HG03442 (cell line): ENCODE results near the gene CWC27.
A peak's percentile ranks its signal among the peaks of the same experiment; 100 is the strongest.

Experiments used
- ATAC-seq: cut with Tn5 transposase; IDR thresholded peaks from one replicate; pipeline ENCODE4 v1.9.1; 2021; ENCODE audit warnings: mild to moderate bottlenecking, moderate library complexity; ENCODE audit not compliant: unreplicated experiment

CWC27 gene

DNA sequence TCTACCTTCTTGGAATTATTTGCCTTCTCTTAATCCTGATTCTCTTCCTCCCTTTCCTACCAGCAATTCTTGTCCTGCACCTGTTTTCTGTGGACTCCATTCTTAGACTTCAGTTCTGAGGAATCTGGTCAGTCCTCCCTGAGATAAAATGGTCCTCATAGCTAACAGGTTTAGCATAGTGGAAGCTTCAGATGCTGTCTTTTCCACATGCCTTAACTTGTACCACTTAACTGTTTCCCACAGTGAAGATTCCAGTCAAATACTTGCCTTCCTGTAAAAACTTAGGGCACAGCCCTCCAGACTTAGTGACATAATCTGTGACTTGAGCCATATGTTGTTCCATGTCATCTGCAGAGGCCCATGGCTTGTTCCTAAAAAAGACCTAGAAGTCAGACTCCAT is 261.3 kb downstream of the CWC27 start:
- ATAC-seq, result no peak

DNA sequence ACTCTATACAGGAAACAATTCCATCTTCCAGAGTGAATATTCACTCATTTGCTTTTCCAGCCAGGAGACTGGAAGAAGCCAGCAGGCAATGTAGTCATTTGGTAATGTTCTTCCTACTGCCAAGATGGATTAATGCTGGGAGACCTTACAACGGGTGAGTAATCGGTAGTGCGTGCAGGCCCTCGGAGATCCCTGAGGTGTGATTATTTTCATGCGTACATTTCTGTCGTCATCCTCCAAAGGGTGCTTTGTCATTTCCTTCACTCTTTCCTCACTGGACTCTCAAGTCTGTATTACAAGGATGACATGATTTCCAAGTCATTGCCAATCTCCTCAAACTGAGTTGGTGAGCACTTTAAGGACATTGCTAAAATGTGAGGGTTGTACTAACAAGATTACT is 263.5 kb downstream of the CWC27 start:
- no peak for ATAC-seq

DNA sequence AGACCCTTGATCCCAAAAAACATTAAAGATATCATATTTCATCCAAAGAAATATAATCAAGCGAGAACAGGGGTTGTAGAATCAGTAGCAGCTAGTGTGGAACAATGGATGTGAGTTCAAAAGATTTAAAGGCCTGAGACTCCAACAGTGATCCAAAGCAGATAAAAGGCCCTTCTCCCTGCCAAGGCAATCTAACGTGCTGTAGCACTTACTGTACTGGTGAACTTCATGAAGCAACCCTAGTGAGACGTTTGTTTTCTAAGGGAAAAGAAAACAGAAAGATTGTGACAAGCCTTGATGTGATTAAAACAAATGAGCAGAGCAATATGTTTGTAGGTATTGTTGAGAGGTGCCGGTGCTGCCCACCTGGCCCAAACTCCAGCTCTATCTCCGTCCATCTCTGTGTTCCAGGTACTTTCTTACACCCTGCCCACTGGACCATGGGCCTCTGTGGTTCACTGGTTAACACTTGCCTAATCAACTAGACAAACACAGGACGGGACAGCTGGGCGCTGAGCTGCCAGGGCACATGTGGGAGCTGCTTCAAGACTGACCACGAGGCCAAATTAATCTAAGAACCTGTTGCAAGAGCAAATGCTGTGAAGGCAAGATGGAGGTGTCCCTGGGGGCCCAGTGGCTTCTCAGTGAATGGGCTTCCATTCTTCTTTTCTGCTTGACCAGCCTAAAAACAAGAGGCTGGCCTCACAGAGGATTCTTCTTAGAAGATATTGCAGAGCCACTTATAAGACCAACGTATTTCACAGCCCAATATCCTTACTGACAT is 265.5 kb downstream of the CWC27 start:
- no peak for ATAC-seq

DNA sequence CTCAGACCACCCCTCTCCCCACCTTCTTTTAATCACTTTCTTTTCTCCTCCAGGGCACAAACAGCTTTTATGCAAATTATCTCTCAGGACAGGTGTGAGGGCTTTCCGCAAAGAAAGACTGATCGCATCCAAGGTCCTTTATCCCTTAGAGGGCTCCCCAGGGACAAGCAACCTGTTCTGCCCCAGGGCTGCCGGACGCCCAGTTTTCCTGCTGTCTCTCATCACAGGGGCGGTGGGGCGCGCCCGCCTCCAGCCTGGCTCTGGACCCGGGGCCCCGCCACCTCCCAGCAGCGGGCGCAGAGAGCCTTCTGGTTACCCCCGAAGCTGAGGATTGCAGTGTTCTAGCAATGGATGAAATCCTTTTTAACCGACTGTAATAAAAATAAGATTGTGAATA is 266.1 kb downstream of the CWC27 start:
- no peak for ATAC-seq

DNA sequence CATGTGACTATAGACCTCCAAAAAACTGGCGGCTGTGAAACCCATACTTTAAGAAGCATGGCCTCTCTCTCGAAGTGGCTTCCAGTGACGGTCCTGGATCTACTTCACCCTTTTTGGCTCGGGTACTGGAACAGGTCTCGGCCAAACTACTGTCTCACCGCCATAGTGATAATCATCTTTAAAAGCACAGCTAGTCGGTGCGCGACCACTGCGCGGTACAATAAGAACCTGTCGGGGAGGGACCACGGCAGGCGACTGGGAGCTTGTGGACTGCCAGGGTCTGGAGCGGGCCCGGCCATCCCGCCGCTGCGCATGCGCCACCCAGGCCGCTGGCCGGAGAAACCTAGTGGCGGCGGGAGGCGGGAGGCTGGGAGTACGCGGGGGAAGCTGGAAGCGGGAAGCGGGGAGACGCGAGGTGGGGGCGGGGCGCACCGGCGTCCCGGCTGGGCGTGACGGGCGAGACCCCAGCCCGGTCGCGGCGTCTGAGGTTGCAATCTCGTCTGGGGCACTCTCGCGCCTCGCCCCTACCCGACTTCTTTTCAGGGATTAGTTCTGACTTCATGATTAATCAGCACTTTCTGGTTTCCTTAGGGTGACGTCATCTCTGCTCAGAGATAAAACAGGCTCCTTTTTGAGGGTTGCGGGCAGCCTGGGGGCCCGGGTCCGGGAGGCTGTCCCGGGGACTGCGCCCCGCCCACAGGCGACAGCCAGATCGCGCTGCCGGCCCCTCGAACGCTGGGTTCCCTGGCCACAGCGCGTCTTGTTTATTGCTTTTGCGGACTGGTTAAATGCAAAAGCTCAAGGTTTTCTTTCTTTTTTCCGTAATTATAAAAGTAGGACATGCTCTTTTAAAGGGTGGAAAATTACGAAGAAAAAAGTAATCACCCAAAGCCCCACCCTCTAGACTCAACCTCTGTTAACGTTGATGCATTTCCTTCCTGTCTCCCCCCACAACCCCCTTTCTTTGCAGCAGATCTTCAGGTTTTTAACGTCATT is 266.8 kb downstream of the CWC27 start:
- peak; percentile 82 for ATAC-seq

DNA sequence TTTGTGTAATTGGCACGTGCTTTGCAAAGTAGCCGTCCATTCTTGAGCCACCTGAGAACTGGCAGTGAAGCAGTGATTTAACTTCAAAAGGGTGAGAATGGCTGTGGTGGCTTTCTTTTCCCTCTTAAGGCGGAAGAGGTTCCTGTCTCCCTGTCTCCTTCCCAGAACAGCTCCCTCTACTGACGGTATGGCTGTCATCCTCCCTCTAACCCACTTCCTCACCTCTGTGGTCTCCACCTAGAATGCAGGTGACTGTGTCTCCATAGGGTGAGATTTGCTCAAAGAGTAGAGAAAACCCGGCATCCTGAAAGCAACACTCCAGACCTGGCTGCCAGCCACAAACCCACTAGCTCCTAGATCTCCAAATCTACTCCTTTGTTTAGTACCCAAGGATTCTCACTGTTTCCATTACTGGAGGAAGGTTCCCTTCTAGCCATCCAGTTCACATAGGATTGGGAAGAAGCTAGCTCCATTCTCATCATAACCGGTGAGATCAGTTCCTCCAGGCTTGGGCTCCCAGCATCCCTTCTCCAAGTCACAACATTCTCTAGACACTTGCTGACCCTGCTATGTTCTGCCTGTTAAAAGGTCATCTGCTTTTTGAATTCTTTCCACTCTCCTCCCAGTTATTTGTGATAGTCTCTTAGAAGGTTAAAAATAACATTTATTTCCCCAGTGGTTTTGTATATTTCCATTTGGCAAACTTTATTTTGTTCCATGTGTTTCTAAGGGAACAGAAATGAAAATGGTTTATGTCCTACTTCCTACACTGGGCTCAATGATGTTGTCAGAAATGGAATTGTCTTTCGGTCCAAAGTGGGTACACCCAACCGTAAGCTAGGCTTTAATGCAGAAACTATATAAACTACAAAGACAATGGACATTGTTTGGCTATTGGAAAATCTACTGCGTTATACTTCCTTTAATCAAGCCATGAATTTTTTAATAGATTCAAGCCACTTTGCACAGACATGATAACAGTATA is 269.4 kb downstream of the CWC27 start:
- ATAC-seq, result no peak

DNA sequence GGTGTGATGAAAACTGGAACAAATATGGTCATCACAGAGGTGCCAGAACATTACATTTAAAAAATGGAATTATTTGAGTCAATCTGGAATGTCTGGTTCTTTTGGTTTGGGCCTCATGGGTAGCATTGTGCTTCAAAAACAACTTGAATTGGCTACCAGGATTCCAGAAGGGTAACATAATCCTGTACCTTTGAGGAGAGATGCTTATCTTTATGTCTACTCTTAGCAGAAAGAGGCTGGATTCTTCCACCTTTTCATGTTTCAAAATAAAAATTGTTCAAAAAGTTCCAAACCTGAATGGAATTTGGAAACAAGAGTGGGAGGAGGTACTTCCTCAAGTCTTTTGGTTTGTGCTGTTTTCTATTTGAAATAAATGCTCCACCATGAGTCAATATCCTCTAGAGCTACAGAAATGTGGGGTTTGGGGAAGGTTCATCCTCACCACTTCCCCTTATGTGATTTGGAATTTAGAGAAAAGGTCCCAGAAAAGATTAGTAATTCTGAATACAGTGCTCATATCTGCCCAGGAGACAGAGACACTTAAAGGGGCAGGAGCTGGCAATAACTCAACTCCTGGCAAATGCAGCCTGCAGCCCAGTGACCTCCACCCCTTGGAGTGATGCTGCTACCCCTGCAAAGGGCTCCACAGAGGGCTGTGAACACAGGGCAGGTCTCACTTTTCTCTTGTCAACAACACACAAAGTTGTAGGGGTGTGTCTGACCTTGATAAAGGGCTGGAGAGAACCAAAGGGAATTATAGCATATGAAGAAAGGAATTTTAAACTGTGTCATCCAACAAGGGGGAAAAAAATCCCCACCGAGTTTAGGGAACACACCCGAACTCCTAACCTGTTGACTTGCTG is 272.8 kb downstream of the CWC27 start:
- no peak for ATAC-seq

DNA sequence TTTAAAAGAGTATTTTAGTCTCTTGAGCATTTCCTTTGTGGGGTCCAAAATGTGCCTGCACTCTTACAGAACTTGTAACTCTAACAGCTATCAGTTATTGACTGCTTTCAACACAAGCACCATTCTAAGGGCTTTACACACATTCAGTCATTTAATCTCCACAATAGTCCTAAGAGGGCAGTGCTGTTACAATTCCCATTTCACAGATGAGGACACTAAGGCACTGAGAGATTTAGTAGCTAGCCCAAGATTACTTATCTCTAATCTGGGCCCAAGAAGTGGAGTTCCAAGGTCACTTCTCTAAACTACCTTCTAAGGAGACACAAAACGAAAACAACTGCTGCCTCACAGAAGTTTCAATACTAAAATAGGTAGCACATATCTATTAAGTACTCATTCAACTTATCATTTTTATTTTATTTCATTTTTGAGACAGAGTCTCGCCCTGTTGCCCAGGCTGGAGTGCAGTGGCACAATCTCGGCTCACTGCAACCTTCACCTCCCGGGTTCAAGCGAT is 275.2 kb downstream of the CWC27 start:
- ATAC-seq, result peak; percentile 52

DNA sequence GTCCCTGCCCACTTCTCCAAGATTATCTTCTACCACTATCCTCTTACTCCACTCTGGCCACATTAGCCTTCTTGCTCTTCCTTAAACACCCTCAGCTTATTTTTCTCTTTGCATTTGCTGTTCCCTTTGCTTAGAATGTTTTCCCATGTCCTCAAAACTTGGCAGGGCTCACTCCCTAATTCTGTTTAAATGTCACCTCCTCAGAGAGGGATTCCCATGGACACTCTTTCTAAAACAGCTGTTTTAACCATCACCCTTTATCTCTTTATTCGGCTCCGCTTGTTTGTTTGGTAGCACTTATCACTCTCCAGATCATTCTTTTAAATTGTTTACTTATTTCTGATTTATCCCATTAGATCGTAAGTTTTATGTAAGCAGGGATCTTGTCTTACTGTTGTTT is 278.5 kb downstream of the CWC27 start:
- ATAC-seq, result no peak

DNA sequence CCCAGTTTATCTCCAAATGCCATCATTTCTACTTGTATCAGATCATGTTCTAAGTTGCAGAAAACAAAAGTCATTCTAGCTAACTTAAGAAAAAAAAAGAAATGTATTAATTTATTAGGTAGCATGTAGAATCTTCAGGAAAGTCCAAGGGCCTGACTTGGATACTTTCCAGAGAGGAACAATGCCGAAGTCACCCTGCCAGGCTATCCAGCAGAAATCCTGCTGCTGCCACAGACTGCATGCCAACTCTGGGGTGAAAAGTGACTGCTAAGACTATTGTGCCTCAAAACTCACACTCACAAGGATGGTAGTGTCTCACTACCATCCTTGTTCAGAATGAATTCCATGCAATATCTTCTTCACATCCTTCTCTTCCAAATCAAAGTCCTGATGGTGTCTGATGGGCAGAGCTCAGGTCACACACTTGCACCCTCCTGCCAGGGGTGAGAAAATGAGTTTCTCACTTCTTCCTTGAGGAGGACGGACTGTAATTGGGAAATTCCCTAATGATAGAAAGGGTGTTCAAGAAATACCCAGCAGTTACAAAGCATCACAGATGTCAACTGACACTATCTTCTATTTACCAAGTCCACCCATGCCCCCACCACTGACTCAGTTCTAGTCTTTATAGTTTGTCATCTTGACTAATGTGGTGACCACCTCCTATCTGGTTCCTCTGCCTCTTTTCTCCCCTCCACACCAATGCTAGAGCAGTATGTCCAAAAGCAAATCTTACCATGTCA is 279.4 kb downstream of the CWC27 start:
- ATAC-seq, result peak; percentile 56

DNA sequence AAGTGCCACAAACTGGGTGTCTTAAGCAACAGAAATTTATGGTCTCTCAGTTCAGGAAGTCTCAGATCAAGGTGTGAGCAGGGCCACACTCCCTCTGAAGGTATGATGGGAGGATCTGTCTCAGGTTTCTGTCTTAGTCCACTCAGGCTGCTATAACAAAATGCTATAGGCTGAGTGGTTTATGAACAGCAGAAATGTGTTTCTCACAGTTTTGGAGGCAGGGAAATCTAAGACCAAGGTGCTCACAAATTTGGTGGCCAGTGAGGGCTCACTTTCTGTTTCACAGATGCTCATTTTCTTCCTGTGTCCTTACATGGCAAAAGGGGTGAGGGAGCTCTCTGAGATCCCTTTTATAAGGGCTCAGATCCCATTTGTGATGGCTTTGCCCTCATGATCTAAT is 281.4 kb downstream of the CWC27 start:
- no peak for ATAC-seq

DNA sequence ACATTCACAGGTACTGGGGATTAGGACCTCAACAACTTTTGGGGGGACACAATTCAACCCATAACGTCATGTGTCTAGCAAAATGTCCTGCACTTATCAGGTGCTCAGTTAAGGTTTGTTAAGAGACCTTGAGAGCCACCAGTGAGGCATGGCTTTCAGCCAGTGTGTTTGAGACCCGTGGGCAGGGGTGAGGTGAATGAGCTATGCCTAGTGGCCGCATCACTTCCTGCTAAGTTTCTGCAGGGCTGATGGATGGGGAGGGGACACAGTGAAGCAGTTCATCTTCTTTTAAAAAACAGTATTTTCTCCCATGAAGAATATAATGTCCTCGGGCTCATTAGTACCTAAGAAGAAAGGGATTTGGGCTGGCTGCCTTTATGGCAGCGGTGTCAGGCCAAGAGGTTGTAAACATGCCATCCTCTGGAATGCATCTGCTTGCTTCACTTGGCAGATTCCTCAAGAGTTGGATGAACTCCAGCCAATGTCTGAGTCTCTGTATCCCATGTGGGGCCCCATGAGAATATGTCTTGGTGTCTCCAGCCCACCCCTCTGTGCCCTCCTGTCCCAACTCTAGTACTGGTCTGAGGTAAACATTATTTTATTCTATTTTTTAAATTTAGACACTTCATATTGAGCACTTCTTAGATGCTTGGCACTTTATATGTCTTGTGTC is 282.2 kb downstream of the CWC27 start:
- no peak for ATAC-seq

DNA sequence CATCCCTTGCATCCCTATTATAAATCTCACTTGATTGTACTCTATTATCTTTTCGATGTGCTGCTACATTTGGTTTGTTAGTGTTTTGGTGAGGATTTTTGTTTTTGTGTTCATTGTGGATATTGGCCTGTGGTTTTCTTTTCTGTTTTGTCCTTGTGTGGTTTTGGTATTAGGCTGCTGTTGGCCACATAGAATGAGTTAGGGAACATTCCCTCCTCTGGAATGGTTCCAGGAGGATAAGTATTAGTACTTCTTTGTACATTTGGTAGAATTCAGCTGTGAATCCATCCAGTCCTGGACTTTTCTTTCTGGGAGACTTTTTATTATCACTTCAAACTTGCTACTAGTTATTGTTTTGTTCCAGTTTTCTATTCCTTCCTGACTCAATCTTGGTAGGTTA is 287.2 kb downstream of the CWC27 start:
- ATAC-seq, result no peak

DNA sequence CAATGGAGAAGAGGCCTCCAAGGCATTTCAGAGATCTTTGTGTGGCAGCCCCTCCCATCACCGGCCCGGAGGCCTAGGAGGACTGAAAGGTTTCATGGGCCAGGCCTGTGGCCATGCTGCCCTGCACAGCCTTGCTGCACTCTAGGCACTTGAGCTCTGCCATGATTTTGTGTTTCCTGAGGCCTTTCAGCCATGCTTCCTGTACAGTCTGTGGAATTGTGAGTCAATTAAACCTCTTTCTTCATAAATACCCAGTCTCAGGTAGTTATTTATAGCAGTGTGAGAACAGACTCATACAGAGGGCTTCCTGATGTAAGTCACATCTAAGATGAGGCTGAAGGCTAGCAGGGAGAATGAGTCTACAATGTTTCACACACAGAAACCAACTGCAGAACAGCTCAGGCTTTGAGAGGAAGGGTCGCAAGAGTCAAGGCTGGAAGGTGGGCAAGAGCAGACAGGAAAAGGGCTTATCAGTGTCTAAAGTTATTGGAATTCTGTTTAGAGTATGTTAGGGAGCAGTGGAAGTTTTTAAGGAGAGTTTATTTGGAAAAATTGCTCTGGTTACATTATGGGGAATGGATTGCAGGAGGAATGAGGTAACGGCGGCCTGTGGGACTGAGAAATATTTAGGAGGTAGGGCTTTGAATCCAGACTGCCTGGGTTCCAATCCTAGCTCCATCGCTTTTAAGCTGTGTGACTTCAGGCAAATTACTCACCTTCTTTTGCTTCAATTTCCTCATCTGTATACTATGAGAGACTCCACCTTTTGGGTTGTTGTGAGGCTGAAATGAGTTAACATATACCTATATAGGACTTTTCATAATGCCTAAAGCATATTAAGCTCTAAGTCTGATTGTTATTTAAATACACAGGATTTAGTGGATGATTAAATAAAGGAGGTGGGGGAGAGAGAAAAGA is 291.2 kb downstream of the CWC27 start:
- no peak for ATAC-seq

DNA sequence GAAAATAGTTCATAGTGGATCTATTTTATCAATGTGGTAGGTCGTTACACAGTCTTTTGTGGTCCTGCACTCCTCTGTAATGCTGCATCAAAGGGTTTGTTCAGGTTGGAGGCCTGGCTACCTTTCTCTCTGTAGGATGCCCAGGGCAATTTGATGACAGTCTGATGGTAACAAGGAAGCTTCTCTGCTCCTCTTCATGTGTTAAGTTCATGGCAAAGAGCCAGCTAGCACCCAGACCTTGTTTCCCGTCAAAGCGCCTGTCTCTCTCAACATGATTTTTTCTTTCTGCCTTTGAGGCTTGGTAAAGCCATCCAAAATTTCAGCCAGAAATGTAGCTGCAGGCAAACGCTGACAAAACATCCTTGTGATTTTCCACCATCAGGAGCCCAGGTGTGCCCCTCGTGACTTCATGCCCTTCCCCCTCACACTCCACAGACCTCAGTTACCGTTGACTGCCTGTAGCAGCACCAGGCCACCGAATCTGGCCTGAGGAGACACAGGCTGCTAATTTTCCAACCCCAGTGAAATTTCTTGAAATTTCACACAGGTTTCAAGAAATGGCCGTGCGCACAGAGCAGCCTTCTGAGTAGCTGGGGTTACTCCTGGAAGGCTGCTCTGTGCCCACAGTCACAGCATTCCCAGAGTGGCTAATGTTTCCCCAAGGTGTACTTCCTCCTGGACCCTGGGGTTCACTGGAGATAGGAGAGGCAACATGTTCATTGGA is 292.7 kb downstream of the CWC27 start:
- ATAC-seq, result peak; percentile 59

DNA sequence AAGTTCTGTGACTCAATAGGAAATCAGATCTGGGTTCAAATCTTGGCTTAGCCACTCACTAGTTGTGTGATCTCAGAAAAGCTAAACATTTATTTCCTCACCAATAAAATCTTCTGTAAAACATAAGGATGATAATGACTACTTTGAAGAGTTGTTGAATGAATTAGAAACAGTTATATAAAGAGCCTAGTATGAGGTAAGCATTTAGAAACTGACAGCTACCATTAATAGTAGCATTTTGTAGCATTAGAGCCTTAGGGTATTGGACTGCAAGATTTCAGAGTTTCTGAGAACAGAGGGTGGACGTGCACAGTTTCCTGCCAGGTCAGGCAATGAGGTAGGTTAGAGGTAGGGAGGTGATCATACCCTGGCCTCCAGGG is 293.2 kb downstream of the CWC27 start:
- ATAC-seq, result peak; percentile 25
